ENCODE measurements around the gene PER1.
"Not testable (repeated sequence)": the region's sequence is repeated elsewhere in the genome, so short reads cannot be mapped to it uniquely, and the experiment has no call there.

The PER1 gene

GRCh38 chr17:8176998-8177731 lies 25.0 kb upstream of the PER1 start:
- in situ Hi-C loops (cut with HindIII; ENCODE audit: low sequenced_read_pairs): loop anchor here (25.0 kb wide), 1 partner anchor 135 kb away; the partner anchor contains the start of gene ARHGEF15
- TF ChIP-seq CTCF (IDR thresholded peaks at IDR 0.05; ENCODE audit: low read depth, low read length, missing control alignments): no peak

DNA sequence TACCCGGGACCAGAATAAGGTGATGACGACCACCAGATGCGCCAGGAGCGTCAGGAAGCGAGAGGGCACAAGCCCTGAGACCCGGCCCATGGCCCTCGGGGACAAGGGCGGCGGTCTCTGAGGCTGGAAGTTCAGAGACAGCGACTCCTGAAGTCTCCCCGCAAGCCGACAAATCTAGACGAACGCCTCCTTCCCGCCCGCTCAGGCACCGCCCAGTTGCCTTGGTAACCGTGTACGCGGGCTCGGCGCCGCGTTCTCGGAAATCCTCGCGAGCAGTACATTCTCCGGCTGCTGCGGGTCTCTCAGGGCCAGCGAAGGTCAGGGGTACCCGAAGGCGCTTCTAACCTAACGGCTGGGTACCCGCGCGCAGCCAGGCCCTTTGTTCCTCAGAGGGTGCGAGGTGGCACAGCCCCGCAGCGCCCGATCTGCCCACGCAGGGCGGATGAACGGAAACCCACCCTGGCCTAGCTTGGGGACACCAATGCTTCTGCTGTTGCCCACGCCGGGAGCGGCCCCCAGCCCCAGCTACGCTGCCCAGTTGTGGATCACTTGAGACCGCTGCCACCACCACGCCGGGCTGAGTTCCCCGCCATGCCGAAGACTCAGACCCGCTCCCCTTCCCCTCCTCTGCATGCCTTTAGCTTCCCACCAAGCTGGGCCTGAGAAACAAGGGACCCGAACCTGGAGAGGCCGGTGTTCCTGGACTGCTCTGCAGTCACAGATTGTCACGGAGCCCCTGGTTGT lies 24.2 kb upstream of the PER1 start, which contains the start of gene TMEM107:
TMEM107 (minus strand) TSS at position 184 of the 744 bp plus-strand sequence; CDS start at position 90, 94 bp downstream.
- DNase-seq (ENCODE audit: low read depth): no peak
- peak within 1 kb of the TSS; percentile 53 for H3K4me3 ChIP-seq (ENCODE audit: low read depth, low read length)
- in situ Hi-C loops (cut with HindIII; ENCODE audit: low sequenced_read_pairs): loop anchor here (25.0 kb wide), 1 partner anchor 136 kb away; the partner anchor contains the start of gene ARHGEF15
- TF ChIP-seq CTCF (IDR thresholded peaks at IDR 0.05; ENCODE audit: low read depth, low read length, missing control alignments): no peak

More at GRCh38 chr17:8176998-8177731, 25.0 kb upstream of the PER1 start:
- no peak for DNase-seq (ENCODE audit: low read depth)
- H3K4me3 ChIP-seq (ENCODE audit: low read depth, low read length): peak overlapping the region; percentile 53

- in situ Hi-C loops (cut with HindIII; ENCODE audit: low sequenced_read_pairs): loop anchor here (25.0 kb wide), 1 partner anchor 137 kb away; the partner anchor contains the start of gene ARHGEF15
- no peak for DNase-seq (ENCODE audit: low read depth)
Measured at GRCh38 chr17:8175795-8176196, 23.6 kb upstream of the PER1 start.

GRCh38 chr17:8173871-8174322 lies 21.7 kb upstream of the PER1 start:
- in situ Hi-C loops (cut with HindIII; ENCODE audit: low sequenced_read_pairs): no loop called here
- no peak for DNase-seq (ENCODE audit: low read depth)
- TF ChIP-seq CTCF (IDR thresholded peaks at IDR 0.05; ENCODE audit: low read depth, low read length, missing control alignments): no peak
- peak overlapping the region; percentile 33 for H3K4me3 ChIP-seq (ENCODE audit: low read depth, low read length)

More at GRCh38 chr17:8175795-8176196, 23.6 kb upstream of the PER1 start:
- peak overlapping the region; percentile 53 for H3K4me3 ChIP-seq (ENCODE audit: low read depth, low read length)
- no peak for TF ChIP-seq CTCF (IDR thresholded peaks at IDR 0.05; ENCODE audit: low read depth, low read length, missing control alignments)

DNA sequence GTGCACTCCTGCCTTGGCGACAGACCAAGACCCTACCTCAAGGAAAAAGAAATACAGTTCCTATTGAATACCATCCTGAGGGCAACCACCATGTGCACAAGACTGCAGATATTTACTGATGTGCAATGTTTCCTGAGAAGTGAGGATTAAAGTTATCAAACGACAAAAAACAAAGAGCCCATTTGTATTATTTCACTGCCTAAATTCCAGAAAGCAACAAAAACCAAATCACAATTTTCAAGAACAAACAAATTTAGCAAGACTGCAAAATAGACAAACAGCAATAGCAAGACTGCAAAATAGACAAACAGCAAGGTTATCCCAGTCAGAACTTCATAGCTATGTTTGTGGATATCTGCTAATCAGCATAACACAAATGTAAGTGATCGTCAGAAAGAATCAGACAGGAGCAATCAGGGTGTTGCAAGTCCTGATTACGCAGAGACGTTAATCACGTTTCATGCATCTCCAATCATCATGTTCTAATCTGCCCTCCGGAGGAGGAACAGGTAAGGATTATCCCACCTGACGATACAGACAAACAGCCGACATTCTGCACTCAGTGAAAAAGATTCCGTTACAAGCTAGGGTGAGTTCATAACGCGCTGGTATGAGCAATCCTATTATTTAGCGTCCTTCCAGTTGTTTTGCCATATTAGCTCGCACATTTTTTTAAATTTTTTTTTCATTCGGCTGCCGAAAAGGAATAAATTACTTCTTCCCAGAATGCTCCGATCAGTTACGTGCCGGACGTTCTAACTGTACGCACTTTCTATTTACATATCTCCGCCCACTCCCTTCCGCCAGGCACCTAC lies 21.1 kb upstream of the PER1 start:
- peak; percentile 98 for DNase-seq (ENCODE audit: low read depth)
- in situ Hi-C loops (cut with HindIII; ENCODE audit: low sequenced_read_pairs): no loop called here
- TF ChIP-seq CTCF (IDR thresholded peaks at IDR 0.05; ENCODE audit: low read depth, low read length, missing control alignments): no peak
- peak overlapping the region; percentile 33 for H3K4me3 ChIP-seq (ENCODE audit: low read depth, low read length)

- H3K4me3 ChIP-seq (ENCODE audit: low read depth, low read length); DNase-seq (ENCODE audit: low read depth); in situ Hi-C loops (cut with HindIII; ENCODE audit: low sequenced_read_pairs): not testable (repeated sequence)
Measured at GRCh38 chr17:8170186-8170585, 18.0 kb upstream of the PER1 start.
